ENCODE measurements around the gene TBCD.

DNA sequence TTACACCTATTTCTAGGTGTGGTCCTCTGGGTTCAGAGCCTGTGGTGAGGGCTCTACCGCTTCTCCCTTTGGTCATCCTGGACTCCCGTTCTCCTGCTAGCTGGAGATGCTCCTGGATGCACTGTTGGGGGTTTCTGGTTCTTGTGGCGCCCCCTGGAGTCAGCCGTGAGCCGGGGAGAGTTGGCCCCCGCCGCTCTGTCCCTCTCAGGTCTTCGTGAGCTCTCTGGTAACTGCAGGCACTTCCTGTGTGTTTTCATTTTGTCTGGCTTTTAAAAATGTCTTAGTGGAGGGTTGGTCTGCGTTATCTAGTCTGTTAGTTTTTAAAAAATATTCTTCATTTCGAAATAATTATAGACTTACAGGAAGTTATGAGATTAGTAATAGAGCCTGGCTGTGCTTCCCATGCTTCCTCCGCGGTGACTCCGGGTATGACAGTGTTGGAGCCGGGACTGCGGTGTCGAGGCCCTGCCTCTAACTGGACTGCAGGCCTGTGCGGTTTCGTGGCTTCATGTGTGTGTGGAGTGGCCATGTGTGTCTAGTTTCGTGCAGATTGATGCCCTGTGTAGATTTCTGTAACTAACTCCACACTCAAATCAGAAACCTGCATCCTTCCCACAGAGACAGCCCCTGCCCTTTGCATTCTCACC, 166.0 kb downstream of the TBCD start:
- TF ChIP-seq, protein P1, sequence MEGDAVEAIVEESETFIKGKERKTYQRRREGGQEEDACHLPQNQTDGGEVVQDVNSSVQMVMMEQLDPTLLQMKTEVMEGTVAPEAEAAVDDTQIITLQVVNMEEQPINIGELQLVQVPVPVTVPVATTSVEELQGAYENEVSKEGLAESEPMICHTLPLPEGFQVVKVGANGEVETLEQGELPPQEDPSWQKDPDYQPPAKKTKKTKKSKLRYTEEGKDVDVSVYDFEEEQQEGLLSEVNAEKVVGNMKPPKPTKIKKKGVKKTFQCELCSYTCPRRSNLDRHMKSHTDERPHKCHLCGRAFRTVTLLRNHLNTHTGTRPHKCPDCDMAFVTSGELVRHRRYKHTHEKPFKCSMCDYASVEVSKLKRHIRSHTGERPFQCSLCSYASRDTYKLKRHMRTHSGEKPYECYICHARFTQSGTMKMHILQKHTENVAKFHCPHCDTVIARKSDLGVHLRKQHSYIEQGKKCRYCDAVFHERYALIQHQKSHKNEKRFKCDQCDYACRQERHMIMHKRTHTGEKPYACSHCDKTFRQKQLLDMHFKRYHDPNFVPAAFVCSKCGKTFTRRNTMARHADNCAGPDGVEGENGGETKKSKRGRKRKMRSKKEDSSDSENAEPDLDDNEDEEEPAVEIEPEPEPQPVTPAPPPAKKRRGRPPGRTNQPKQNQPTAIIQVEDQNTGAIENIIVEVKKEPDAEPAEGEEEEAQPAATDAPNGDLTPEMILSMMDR (IDR thresholded peaks at IDR 0.05), result peak in 1 of 3 donors; percentile 21
- TF ChIP-seq POLR2A (IDR thresholded peaks at IDR 0.05) (no peak), POLR2AphosphoS5 (IDR thresholded peaks at IDR 0.05) (no peak)

All from breast epithelium (tissue), 3 donors.